K562 (cell line): ENCODE measurements around the gene TTLL11. TPM values are rescaled to one million over a fixed set of nuclear protein-coding genes. Genes with fewer than 3 reads are reported as not detected.

ENCODE experiments used
- CBFA2T2 ChIP-seq: fragments of 450-650 bp; conservative IDR thresholded peaks from 2 replicates; pipeline ENCODE4 v1.6.1; 2017; ENCODE audit warnings: mild to moderate bottlenecking
- CBFA2T3 ChIP-seq: fragments of 450-650 bp; IDR thresholded peaks from 2 replicates; pipeline ENCODE4 v1.6.1; 2017
- HCFC1 ChIP-seq: IDR thresholded peaks from 2 replicates; pipeline ENCODE4 v1.6.1; 2012; ENCODE audit warnings: low read depth, low read length, improper control_type of control experiment
- IFI16 ChIP-seq: fragments of 250-450 bp; sonication (Bioruptor Pico); IDR thresholded peaks from 2 replicates; pipeline ENCODE4 v2.1.2; 2022; ENCODE audit warnings: mild to moderate bottlenecking, inconsistent platforms
- RB1 ChIP-seq: fragments of 450-650 bp; IDR thresholded peaks from 2 replicates; pipeline ENCODE4 v1.6.1; 2017; ENCODE audit warnings: low read depth, mild to moderate bottlenecking
- SMC3 ChIP-seq: conservative IDR thresholded peaks from 2 replicates; pipeline ENCODE4 v1.6.1; 2011; ENCODE audit warnings: low read depth, low read length, improper control_type of control experiment; ENCODE audit not compliant: insufficient read depth
- SRSF1 ChIP-seq: fragments of 200-400 bp; formaldehyde crosslinking; IDR thresholded peaks from 2 replicates; pipeline ENCODE4 v1.6.1; 2017; ENCODE audit warnings: mild to moderate bottlenecking, low read depth, low read length, moderate library complexity
- TCF7L2 ChIP-seq: fragments of 150-350 bp; IDR thresholded peaks from 2 replicates; pipeline ENCODE4 v1.6.1; 2016; ENCODE audit warnings: low read depth, mild to moderate bottlenecking, low read length, moderate library complexity
- TRIM24 ChIP-seq, 2 experiments: fragments of 450-650 bp; IDR thresholded peaks; 2 replicates each; pipeline ENCODE4 v1.6.1; 2016
- ZNF134 ChIP-seq: fragments of 250-450 bp; sonication (Bioruptor Pico); conservative IDR thresholded peaks from 2 replicates; pipeline ENCODE4 v1.4.0; 2020
- ZNF197 ChIP-seq: fragments of 200-800 bp; sonication (Bioruptor generic); IDR thresholded peaks from 2 replicates; pipeline ENCODE4 v1.6.1; 2016; ENCODE audit warnings: low read depth, missing genetic modification characterization, missing compliant biosample characterization
- ZNF57 ChIP-seq: fragments of 450-650 bp; formaldehyde crosslinking; IDR thresholded peaks from 2 replicates; pipeline ENCODE4 v1.4.0; 2020; ENCODE audit warnings: mild to moderate bottlenecking, moderate library complexity
- ZNF668 ChIP-seq: fragments of 250-450 bp; sonication (Bioruptor Pico); IDR thresholded peaks from 2 replicates; pipeline ENCODE4 v1.8.0; 2022; ENCODE audit warnings: mild to moderate bottlenecking, inconsistent platforms
- ZNF764 ChIP-seq: fragments of 250-450 bp; sonication (Bioruptor Pico); IDR thresholded peaks from 2 replicates; pipeline ENCODE4 v1.4.0; 2020; ENCODE audit warnings: low read depth, mild to moderate bottlenecking, moderate library complexity
- polyA plus RNA-seq, 8 experiments: library from polyadenylated mRNA; depleted of rRNA in 4 of 8; stranded (reverse) in 5 of 8; unstranded in 3 of 8; fragments of >200 nt; fragmentation: Nextera tagmentation in 2 of 8; fragmentation: Illumina TruSeq in 1 of 8; extraction: Ambion mirVana in 2 of 8; extraction: Trizol in 1 of 8; gene quantifications; 2 replicates each; pipeline versions ENCODE4 v1.2.1 to v1.2.3, GENCODE V29; 2011 to 2014; ENCODE audit warnings: inconsistent platforms in 1 of 8, missing spikeins in 1 of 8
- total RNA-seq, 7 experiments: library from RNA; depleted of rRNA in 6 of 7; stranded (reverse); fragments of >200 nt in 6 of 7; fragmentation: Illumina TruSeq in 2 of 7; extraction: Trizol in 2 of 7; gene quantifications; 2 replicates each; pipeline versions ENCODE4 v1.2.1 to v1.2.3, GENCODE V29; 2011 to 2021; ENCODE audit warnings: low replicate concordance in 1 of 7
- TF ChIP-seq, protein P1 (sequence below): fragments of 250-450 bp; sonication (Bioruptor Pico); IDR thresholded peaks from 2 replicates; pipeline ENCODE4 v1.5.0; 2021
- TF ChIP-seq, protein P2 (sequence below), 2 experiments: fragments of 450-650 bp; formaldehyde crosslinking in 1 of 2; IDR thresholded peaks; 2 replicates each; pipeline versions ENCODE4 v1.4.0 to v1.6.1; 2014 to 2020; ENCODE audit warnings: mild to moderate bottlenecking in 2 of 2, borderline replicate concordance in 1 of 2, low read depth in 1 of 2
- TF ChIP-seq, protein P3 (sequence below): IDR thresholded peaks from 2 replicates; pipeline ENCODE4 v1.6.1; 2012; ENCODE audit warnings: low read depth, low read length, improper control_type of control experiment, borderline replicate concordance

The TTLL11 gene
- total and polyA plus RNA-seq, 9 of the 15 experiments (the other 6 are each of a cell fraction or from before 2014, with no cell fraction given), result 0.83 to 4.4 (median 2.7) TPM

DNA sequence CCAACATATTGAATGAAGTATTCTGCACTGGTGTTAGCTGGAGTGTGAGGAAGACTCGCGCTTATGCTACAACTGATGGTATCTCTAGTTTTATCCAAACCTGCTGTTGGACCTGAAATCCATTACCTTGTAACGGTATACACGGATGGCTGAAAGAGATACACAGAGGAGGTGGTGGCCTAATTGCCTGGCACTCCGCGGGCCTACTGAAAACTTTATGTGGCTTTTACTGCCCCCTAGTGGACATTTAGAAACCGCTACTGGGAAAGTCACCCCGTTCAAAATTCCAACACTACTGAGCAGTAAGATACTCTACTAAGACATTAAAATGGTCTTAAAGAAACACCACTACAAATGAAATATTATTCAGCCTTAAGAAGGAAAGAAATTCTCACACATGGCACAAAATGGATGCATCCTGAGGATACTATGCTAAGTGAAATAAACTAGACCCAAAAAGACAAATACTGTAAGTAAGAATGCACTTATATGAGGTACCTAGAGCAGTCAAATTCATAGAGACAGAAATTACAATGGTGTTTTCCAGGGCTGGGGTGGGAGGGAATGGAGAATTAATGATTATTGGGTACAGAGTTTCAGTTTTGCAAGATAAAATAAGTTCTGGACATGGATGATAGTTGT is 100.4 kb downstream of the TTLL11 start (continued):
- TF ChIP-seq RB1, result peak; percentile 37; the same call in 1 of the 2 replicates
- TF ChIP-seq, protein P1, sequence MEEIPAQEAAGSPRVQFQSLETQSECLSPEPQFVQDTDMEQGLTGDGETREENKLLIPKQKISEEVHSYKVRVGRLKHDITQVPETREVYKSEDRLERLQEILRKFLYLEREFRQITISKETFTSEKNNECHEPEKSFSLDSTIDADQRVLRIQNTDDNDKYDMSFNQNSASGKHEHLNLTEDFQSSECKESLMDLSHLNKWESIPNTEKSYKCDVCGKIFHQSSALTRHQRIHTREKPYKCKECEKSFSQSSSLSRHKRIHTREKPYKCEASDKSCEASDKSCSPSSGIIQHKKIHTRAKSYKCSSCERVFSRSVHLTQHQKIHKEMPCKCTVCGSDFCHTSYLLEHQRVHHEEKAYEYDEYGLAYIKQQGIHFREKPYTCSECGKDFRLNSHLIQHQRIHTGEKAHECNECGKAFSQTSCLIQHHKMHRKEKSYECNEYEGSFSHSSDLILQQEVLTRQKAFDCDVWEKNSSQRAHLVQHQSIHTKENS, result no peak
- TF ChIP-seq SRSF1, result no peak
- no peak for TF ChIP-seq IFI16
- no peak for TF ChIP-seq HCFC1
- TF ChIP-seq ZNF668 (CRISPR knock-in tag), result no peak
- no peak for TF ChIP-seq TRIM24 (IDR thresholded peaks at IDR 0.05)
- TF ChIP-seq, protein P2, sequence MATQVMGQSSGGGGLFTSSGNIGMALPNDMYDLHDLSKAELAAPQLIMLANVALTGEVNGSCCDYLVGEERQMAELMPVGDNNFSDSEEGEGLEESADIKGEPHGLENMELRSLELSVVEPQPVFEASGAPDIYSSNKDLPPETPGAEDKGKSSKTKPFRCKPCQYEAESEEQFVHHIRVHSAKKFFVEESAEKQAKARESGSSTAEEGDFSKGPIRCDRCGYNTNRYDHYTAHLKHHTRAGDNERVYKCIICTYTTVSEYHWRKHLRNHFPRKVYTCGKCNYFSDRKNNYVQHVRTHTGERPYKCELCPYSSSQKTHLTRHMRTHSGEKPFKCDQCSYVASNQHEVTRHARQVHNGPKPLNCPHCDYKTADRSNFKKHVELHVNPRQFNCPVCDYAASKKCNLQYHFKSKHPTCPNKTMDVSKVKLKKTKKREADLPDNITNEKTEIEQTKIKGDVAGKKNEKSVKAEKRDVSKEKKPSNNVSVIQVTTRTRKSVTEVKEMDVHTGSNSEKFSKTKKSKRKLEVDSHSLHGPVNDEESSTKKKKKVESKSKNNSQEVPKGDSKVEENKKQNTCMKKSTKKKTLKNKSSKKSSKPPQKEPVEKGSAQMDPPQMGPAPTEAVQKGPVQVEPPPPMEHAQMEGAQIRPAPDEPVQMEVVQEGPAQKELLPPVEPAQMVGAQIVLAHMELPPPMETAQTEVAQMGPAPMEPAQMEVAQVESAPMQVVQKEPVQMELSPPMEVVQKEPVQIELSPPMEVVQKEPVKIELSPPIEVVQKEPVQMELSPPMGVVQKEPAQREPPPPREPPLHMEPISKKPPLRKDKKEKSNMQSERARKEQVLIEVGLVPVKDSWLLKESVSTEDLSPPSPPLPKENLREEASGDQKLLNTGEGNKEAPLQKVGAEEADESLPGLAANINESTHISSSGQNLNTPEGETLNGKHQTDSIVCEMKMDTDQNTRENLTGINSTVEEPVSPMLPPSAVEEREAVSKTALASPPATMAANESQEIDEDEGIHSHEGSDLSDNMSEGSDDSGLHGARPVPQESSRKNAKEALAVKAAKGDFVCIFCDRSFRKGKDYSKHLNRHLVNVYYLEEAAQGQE (IDR thresholded peaks at IDR 0.05; ENCODE audit: borderline replicate concordance), result peak; percentile 63; the same call in 1 of the 2 replicates
- TF ChIP-seq, protein P2 (CRISPR knock-in tag; IDR thresholded peaks at IDR 0.05; ENCODE audit: low read depth), result no peak
- no peak for TF ChIP-seq ZNF764 (CRISPR knock-in tag)
- TF ChIP-seq CBFA2T2, result no peak
- TF ChIP-seq TCF7L2, result no peak
- no peak for TF ChIP-seq ZNF134 (CRISPR knock-in tag)
- no peak for TF ChIP-seq ZNF197 (CRISPR knock-in tag)
- TF ChIP-seq, protein P3, sequence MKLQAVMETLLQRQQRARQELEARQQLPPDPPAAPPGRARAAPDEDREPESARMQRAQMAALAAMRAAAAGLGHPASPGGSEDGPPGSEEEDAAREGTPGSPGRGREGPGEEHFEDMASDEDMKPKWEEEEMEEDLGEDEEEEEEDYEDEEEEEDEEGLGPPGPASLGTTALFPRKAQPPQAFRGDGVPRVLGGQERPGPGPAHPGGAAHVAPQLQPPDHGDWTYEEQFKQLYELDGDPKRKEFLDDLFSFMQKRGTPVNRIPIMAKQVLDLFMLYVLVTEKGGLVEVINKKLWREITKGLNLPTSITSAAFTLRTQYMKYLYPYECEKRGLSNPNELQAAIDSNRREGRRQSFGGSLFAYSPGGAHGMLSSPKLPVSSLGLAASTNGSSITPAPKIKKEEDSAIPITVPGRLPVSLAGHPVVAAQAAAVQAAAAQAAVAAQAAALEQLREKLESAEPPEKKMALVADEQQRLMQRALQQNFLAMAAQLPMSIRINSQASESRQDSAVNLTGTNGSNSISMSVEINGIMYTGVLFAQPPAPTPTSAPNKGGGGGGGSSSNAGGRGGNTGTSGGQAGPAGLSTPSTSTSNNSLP, result no peak
- no peak for TF ChIP-seq ZNF57
- TF ChIP-seq CBFA2T3, result 0 out of 2 replicates have a peak, but pooled peaks have one; percentile 4
- TF ChIP-seq SMC3, result peak; percentile 58
